GM21723 (cell line): Measurements from ENCODE around the gene MEX3B.
"Not testable (repeated sequence)": the region's sequence is repeated elsewhere in the genome, so short reads cannot be mapped to it uniquely, and the experiment has no call there.

ENCODE experiments used
- ATAC-seq: cut with Tn5 transposase; IDR thresholded peaks from one replicate; pipeline ENCODE4 v1.9.1; 2021; ENCODE audit warnings: mild to moderate bottlenecking, moderate library complexity; ENCODE audit not compliant: unreplicated experiment

Gene MEX3B

GRCh38 chr15:82051664-82052063, 5.8 kb upstream of the MEX3B start:
- ATAC-seq = no peak

GRCh38 chr15:82048811-82049210, 3.0 kb upstream of the MEX3B start:
- ATAC-seq = no peak

- no peak for ATAC-seq
These were observed 1.9 kb upstream of the MEX3B start for GRCh38 chr15:82047453-82048400.

DNA sequence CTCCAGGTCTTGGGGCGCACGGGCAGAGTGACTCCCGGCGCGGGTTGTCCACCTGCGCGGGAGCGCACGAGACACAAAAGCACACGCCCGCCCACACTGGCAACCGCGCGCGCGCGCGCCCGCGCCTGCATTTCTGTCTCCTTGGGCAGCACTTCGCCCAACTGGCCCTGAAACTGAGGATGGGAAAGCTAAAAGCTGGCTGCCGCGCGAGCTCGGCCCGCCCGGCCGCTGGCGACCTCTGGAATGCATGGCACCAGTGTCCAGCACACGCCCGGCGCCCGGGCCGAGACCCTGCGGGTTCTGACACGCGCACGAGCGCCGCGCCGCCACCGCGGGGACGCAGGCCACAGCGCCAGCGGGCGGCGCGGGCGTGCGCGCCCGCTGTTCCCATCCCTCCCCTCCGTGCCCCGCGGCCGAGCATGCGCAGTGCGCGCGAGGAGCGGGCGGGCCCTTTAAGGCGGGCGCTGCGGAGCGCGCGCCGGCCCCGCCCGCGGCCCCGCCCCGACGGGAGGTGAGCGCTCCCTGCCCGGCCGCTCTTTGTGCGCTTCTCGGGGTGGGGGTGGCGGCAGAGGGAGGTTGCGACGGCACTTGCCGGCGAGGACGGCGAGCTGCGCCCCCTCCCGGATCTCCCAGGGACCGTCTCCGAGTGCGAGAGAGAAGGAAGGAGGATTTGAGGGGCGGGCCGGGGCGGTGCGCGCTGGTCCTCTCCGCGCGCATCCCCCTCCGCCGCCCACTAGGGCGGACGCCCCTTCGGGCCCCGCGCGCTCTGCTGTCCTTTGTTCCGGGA, 1.0 kb upstream of the MEX3B start:
- ATAC-seq = peak; percentile 61

- peak; percentile 14 for ATAC-seq
These were observed 483 bp downstream of the MEX3B start for GRCh38 chr15:82045179-82045891.

DNA sequence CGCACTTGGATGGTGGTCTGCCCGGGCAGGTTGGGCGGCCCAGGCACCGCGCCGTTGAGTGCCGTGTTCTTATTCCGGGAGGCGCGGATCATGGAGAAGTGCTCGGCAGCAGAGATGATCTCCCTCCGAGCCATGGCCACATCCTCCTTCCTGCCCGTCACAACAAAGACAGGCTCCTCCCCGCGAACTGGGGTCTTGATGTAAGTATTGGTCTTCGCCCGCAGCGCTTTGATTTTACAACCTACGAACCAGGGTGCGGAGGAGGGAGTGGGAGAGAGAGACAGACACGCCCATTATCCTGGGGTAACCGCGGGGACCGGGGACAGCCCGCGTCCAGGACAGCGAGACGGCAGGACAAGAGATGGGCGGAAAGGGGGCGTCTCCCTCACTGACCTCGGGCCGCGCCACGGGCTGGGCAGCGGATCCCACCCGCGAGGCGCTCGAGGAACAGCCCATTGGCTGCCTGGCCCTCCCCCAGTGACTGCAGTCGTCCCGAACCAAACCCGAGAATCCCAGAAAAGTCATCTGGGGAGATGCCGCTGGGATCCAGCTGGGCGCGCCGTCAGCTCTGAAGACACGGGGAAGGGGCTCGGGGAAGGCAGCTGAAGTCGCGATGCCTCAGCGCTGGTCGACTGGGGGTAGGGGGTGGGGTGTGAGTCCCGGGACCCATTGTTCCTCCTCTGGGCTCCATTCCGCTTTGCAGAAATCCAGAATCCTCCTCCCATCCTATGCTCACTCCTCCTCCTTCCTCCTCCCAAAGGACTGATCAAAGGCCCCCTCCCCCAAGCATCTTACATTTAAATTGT, 1.2 kb downstream of the MEX3B start:
- no peak for ATAC-seq

DNA sequence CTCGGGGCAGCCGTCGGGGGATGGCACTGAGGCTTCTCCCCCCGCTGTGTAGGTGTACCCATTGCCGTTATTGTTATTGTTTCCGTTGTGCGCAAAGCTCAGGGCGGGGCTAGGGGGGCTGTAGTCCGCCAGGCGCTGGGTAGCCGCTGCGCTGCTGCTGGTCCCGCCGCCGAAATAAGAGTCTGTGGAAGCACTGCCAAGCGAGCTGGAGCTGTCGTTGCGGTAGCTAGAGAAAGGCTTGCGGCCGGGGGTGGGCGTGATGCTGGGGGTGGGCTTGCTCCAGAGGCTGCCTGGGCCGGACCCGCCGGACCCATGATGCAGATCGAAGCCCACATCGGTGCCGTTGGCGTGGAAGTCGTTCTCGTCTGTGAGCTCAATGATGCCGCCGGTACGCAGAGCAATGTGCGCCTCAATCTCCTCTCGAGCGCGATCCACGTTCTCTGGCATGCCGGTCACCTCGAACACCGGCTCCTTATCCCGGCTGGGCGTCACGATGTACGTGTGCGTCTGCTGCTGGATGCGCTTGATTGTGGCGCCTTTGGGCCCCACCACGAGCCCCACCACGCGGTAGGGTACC, 1.9 kb downstream of the MEX3B start:
- ATAC-seq = no peak

DNA sequence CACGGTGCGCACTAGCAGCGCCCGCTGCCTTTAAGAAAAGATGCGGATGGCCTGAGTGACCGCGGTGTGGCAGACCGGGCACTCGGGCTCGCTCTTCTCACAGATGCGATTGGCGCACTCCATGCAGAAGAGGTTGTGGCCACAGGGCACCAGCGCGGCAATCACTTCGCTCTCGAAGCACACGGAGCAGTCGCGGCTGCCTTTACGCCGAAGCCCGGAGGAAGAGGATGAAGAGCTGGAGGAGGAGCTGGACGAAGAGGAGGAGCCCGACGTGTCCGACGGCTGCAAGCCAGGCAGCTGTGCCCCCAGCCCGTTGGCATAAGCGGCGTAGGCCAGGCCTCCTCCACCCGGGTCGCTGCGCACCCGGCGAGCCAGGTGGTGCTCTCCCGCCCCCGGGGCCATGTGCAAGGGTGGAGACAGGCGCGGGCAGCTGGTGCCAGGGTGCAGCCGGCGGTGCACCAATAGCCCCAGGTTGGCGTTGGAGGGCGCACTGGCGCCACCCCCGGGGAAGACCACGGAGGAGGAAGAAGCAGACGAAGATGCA, 2.6 kb downstream of the MEX3B start:
- no peak for ATAC-seq

DNA sequence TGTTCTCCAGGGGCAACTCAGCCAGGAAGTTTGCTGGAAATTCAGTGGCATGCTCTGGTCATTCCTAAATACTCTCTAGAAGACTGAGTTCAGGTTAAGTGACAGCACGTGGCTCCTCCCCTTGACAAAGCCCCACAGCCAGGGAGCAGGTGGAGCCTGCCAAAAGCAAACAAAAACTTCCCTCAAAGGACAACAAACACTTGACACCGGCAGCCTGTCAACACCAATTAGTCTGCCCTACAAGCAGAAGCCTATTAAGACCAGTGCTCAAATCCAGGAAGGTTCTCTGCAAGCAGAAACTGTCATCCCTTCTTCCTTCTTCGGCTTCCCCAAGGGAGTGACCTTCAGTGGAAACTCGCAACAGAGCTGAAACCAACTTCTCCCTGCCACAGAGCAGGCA, 5.0 kb downstream of the MEX3B start:
- no peak for ATAC-seq

DNA sequence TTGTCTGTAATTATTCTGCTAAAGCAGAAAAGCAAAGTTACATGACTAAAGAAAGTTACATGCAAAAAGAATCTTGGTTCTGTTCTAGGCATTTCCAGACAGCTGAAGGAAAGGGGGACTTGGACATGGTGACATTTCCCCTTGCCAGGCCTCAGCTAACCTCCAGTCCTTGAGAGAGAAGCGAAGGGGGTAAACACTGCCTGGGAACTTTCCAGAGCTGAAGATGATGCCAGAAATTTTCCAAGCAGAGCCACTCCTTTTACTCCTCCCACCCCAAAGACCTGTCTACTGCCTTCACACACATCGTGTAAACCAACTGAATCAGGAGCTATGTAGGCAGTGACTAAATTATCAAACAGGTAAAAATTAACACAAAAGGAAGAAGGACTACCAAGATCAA, 5.4 kb downstream of the MEX3B start:
- ATAC-seq = no peak

DNA sequence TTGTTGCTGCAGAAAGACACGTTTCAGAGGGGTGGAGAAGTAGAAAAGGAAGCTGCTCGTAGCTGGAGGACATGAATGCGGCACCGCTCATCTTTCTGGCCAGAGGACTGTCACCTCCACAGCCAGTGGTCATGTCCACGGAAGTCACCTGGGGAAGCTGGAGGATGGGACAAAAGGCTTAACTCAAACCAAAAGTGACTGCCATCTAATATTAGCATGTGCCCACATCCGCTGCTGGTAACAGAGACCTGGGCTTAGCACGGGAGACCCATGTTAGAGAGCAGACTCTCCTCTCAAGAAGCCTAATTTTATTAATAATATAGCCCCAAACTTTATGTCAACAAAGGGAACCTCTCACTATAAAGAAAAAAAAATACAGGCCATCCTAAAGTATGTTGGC, 5.9 kb downstream of the MEX3B start:
- ATAC-seq = no peak

- no peak for ATAC-seq
These were observed 9.4 kb downstream of the MEX3B start for GRCh38 chr15:82036461-82036860.

GRCh38 chr15:82031871-82032270, 13.9 kb downstream of the MEX3B start:
- ATAC-seq = no peak

- no peak for ATAC-seq
These were observed 15.6 kb downstream of the MEX3B start for GRCh38 chr15:82030176-82030575.

DNA sequence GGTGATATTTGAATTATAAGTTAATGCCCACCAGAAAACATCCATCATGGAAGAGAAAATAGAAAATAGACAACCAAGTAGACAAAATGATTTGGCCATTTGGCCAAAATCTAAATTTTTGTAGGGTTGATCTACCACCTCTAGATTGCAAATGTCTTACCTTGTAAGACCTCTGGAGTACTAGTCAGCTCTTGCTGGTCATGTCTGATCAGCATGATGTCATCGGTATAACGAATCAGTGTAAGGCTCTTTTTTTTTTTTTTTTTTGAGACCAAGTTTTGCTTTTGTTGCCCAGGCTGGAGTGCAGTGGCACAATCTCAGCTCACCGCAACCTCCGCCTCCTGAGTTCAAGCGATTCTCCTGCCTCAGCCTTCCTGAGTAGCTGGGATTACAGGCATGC, 17.7 kb downstream of the MEX3B start:
- not testable (repeated sequence) for ATAC-seq

- no peak for ATAC-seq
These were observed 23.8 kb downstream of the MEX3B start for GRCh38 chr15:82021992-82022391.

DNA sequence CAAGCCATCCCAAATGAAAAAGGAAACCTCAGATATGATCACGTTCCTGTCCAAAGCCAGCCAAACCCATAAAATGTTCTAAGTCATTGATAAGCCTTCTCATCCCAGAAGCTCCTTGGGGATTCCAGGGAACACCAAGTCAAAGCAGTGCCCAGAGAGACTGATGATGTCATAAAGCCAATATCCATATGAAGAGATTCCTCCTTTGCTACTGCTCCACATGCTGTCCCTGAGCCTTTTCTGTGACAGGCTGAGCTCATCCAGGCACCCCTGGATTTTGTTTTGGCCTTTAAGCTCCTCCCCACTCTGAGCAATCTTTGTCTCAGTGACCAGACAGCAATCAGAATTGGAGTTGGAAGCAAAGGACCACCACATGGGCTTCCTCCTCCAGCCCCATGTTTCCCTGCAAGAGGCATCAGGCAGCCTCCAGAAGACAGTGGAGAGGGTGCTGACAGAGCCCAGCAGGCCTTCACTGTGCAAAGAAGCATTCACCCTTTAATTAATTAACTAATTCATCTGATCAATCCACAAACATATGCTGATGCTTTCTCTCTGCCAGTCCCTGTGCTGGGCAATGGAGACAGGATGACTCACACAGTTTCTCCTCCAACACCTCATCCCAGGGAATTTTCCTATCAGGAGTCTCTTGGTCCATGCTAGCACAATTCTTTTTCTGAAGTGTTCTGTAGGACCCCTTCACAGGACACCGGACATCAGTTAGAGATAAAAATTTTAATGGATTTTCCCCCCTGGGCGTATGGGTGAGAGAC, 25.0 kb downstream of the MEX3B start:
- ATAC-seq = no peak

DNA sequence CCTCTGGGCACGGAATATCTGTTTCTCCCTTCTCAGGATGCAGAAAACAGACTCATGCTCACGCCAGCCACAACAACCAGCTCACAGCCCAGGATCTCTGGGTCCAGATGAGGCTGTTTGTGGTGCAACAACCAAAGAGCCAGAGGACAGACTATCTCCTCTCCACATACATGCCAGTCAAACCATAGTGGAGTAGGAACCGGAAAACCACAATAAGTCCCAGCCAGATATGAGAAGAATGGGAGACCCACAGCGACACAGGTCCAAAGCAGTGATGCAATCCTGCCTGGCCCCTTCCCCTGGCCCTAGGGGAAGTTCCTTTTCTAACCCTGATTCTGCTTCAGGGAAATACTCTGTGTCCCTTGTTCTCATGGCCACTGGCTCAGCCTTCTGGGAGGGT, 27.6 kb downstream of the MEX3B start:
- ATAC-seq = no peak

DNA sequence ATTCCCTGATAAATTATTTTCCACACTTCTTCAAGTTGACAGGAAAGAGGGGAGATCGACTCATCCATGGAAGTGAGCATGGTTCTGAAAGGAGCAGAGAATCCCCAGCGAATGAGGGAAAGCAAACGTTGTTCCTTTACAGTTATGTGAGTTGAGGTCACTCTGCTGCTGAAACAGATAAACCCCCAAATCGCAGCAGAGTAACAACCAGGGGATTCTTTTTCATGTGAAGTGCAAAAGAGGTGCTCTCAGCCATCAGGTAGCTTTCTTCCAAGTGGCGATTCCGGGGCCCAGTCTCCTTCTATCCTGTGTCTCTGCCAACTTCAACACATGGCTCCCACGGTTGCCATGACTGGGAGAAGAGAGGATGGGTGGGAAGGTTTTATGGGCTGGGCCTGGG, 28.2 kb downstream of the MEX3B start:
- no peak for ATAC-seq
